ENCODE results near the gene PHLDB3. TPM values are rescaled to one million over a fixed set of nuclear protein-coding genes. Genes with fewer than 3 reads are reported as not detected.
"Not testable (repeated sequence)": the region's sequence is repeated elsewhere in the genome, so short reads cannot be mapped to it uniquely, and the experiment has no call there.

Gene PHLDB3
- total and polyA plus RNA-seq, 2 donors (not counting 3 experiments of a cell fraction or from before 2014, with no cell fraction given): 5.5 to 12.0 TPM

DNA sequence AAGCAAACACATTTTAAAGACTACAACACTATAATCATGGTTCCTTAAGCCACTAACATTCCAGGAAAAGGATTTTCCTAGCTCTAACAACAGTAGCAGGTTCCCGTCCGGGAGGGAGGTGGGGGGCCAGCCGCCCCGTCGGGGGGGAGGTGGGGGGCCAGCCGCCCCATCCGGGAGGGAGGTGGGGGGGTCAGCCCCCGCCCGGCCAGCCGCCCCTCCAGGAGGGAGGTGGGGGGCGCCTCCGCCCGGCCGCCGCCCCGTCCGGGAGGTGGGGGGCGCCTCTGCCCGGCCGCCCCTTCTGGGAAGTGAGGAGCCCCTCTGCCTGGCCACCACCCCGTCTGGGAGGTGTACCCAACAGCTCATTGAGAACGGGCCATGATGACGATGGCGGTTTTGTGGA, 43.4 kb upstream of the PHLDB3 start:
- dilution Hi-C loops (cut with MboI; ENCODE audit: extremely low pct_ligation_motif_present, low sequenced_read_pairs); H3K4me3 ChIP-seq (replicated peaks in 1 of 3; ENCODE audit: insufficient read depth in 1 of 3, low read depth in 1 of 3, low read length in 3 of 3); H3K9me3 ChIP-seq (replicated peaks; ENCODE audit: control insufficient read depth, insufficient read depth, low read length); BruUV-seq (replicated peaks); H3K4me2 ChIP-seq (ENCODE audit: insufficient read depth, low read length); H3K9ac ChIP-seq (replicated peaks; ENCODE audit: extremely low read depth, insufficient read depth, low read length); H3K79me2 ChIP-seq (ENCODE audit: control insufficient read depth, insufficient read depth, low read length); intact Hi-C loops (cut with micrococcal nuclease); FAIRE-seq; H3K27me3 ChIP-seq (ENCODE audit: control insufficient read depth in 2 of 2, insufficient read depth in 2 of 2, low read length in 2 of 2); H3K9me1 ChIP-seq (replicated peaks; ENCODE audit: control insufficient read depth, extremely low read depth, insufficient read depth, low read length); H2AFZ ChIP-seq (ENCODE audit: low read depth, low read length); H4K20me1 ChIP-seq (replicated peaks; ENCODE audit: control insufficient read depth, extremely low read depth, insufficient read depth, low read length); DNase-seq (ENCODE audit: low read depth, low spot score); CTCF ChIA-PET; POLR2A ChIA-PET; H3K27ac ChIP-seq (ENCODE audit: insufficient read depth, low read depth, low read length); H3K4me1 ChIP-seq (ENCODE audit: control insufficient read depth, extremely low read depth, insufficient read depth, low read length): not testable (repeated sequence)
- H3K36me3 ChIP-seq (ENCODE audit: control insufficient read depth in 2 of 2, extremely low read depth in 1 of 2, insufficient read depth in 2 of 2, low read length in 2 of 2): peaks cover 2 to 40% of the 10 kb centered on the region in 2 experiments

DNA sequence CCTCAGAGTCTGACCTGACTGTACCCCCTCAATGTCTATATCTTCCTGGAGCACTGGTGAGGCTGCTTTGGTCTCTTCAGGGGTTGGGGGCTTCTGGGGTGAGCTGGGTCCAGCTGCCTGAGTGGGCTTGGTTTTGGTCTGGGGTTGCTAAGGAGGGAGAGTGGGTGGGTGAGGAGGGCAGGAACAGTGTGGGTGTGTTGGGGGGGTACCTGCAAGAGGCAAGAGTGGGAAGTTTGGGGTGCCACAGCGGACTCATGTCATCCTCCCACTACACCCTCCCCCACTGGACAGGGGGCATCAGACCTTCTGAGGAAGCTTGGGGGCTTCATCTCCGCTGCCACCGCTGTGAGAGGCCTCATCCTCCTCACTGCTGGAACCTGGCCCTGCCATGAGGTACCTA, 42.0 kb upstream of the PHLDB3 start:
- POLR2A ChIA-PET: no interaction called here
- DNase-seq (ENCODE audit: low read depth, low spot score): no peak
- intact Hi-C loops (cut with micrococcal nuclease): no loop called here
- no peaks in the 10 kb centered on the region for H4K20me1 ChIP-seq (replicated peaks; ENCODE audit: control insufficient read depth, extremely low read depth, insufficient read depth, low read length)
- CTCF ChIA-PET: interaction anchor here (1.1 kb wide), 2 partner anchors 9 to 11 kb away, joined by 3 read pairs; no protein-coding TSS in a partner anchor
- no peak overlapping the region for H3K4me2 ChIP-seq (ENCODE audit: insufficient read depth, low read length)
- no peaks in the 10 kb centered on the region for H3K9me1 ChIP-seq (replicated peaks; ENCODE audit: control insufficient read depth, extremely low read depth, insufficient read depth, low read length)
- no peaks in the 10 kb centered on the region for H3K79me2 ChIP-seq (ENCODE audit: control insufficient read depth, insufficient read depth, low read length)
- FAIRE-seq: no peak
- no peaks in the 10 kb centered on the region for H3K9me3 ChIP-seq (replicated peaks; ENCODE audit: control insufficient read depth, insufficient read depth, low read length)
- H3K36me3 ChIP-seq (ENCODE audit: control insufficient read depth in 2 of 2, extremely low read depth in 1 of 2, insufficient read depth in 2 of 2, low read length in 2 of 2): peaks cover 4 to 37% of the 10 kb centered on the region in 2 experiments
- H3K4me3 ChIP-seq (replicated peaks in 1 of 3; ENCODE audit: insufficient read depth in 1 of 3, low read depth in 1 of 3, low read length in 3 of 3): no peak overlapping the region
- no TSS peak for BruUV-seq (replicated peaks)
- H2AFZ ChIP-seq (ENCODE audit: low read depth, low read length): no peak overlapping the region
- dilution Hi-C loops (cut with MboI; ENCODE audit: extremely low pct_ligation_motif_present, low sequenced_read_pairs): no loop called here
- no peak overlapping the region for H3K9ac ChIP-seq (replicated peaks; ENCODE audit: extremely low read depth, insufficient read depth, low read length)
- H3K27ac ChIP-seq (ENCODE audit: insufficient read depth, low read depth, low read length): no peak overlapping the region
- H3K4me1 ChIP-seq (ENCODE audit: control insufficient read depth, extremely low read depth, insufficient read depth, low read length): no peaks in the 10 kb centered on the region
- TF ChIP-seq MYC (IDR thresholded peaks at IDR 0.05; ENCODE audit: low read depth, low read length): no peak
- no peak for TF ChIP-seq FOS (IDR thresholded peaks at IDR 0.05; ENCODE audit: borderline replicate concordance, insufficient read depth, low read length)
- TF ChIP-seq, protein P1, sequence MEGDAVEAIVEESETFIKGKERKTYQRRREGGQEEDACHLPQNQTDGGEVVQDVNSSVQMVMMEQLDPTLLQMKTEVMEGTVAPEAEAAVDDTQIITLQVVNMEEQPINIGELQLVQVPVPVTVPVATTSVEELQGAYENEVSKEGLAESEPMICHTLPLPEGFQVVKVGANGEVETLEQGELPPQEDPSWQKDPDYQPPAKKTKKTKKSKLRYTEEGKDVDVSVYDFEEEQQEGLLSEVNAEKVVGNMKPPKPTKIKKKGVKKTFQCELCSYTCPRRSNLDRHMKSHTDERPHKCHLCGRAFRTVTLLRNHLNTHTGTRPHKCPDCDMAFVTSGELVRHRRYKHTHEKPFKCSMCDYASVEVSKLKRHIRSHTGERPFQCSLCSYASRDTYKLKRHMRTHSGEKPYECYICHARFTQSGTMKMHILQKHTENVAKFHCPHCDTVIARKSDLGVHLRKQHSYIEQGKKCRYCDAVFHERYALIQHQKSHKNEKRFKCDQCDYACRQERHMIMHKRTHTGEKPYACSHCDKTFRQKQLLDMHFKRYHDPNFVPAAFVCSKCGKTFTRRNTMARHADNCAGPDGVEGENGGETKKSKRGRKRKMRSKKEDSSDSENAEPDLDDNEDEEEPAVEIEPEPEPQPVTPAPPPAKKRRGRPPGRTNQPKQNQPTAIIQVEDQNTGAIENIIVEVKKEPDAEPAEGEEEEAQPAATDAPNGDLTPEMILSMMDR (IDR thresholded peaks at IDR 0.05; ENCODE audit: extremely low read depth in 1 of 2, insufficient read depth in 1 of 2, low read depth in 1 of 2, low read length in 2 of 2): no peak
- TF ChIP-seq POLR2A (IDR thresholded peaks at IDR 0.05; ENCODE audit: low read depth, low read length): no peak
- TF ChIP-seq EZH2 (IDR thresholded peaks at IDR 0.05; ENCODE audit: borderline replicate concordance, low read depth, low read length, severe bottlenecking): no peak
- no peak for TF ChIP-seq POLR2AphosphoS5 (IDR thresholded peaks at IDR 0.05; ENCODE audit: insufficient read depth, low read depth, low read length)
- TF ChIP-seq JUN (IDR thresholded peaks at IDR 0.05; ENCODE audit: borderline replicate concordance, insufficient read depth, insufficient read length, low read depth): no peak
- TF ChIP-seq, protein P2, sequence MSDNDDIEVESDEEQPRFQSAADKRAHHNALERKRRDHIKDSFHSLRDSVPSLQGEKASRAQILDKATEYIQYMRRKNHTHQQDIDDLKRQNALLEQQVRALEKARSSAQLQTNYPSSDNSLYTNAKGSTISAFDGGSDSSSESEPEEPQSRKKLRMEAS (IDR thresholded peaks at IDR 0.05; ENCODE audit: insufficient read depth, insufficient read length): no peak
- no peak for TF ChIP-seq GATA2 (IDR thresholded peaks at IDR 0.05; ENCODE audit: insufficient read depth, insufficient read length, low read depth, low read length)
- no peaks in the 10 kb centered on the region for H3K27me3 ChIP-seq (ENCODE audit: control insufficient read depth in 2 of 2, insufficient read depth in 2 of 2, low read length in 2 of 2)
